ENCODE measurements around the gene USP37.

The USP37 gene

GRCh38 chr2:218427741-218428140 is 140.4 kb downstream of the USP37 start:
- no peak for DNase-seq

- no peak for DNase-seq
These were observed 142.6 kb downstream of the USP37 start for GRCh38 chr2:218425531-218425930.

- no peak for DNase-seq
These were observed 144.6 kb downstream of the USP37 start for GRCh38 chr2:218423584-218423983.

GRCh38 chr2:218422403-218423086 is 145.6 kb downstream of the USP37 start:
- DNase-seq: no peak

- no peak for DNase-seq
These were observed 147.1 kb downstream of the USP37 start for GRCh38 chr2:218421027-218421426.

GRCh38 chr2:218419630-218420216 is 148.4 kb downstream of the USP37 start:
- DNase-seq: no peak

GRCh38 chr2:218418717-218419458 is 149.3 kb downstream of the USP37 start, which contains the start of gene VIL1:
Gene VIL1, plus strand, starts transcription at chr2:218419123. Its CDS starts 4,656 bp downstream, at chr2:218423779.
- no peak for DNase-seq

GRCh38 chr2:218418321-218418716 is 149.8 kb downstream of the USP37 start:
- DNase-seq: no peak

GRCh38 chr2:218407717-218408116 is 160.4 kb downstream of the USP37 start:
- DNase-seq: no peak

- DNase-seq: peak; percentile 69 to 81
These were observed 161.1 kb downstream of the USP37 start for GRCh38 chr2:218406949-218407618.

- peak; percentile 99 for DNase-seq
These were observed 161.8 kb downstream of the USP37 start for GRCh38 chr2:218406209-218406948.

GRCh38 chr2:218405746-218406208 is 162.4 kb downstream of the USP37 start:
- no peak for DNase-seq

GRCh38 chr2:218405086-218405745 is 162.9 kb downstream of the USP37 start:
- no peak for DNase-seq

- no peak for DNase-seq
These were observed 163.6 kb downstream of the USP37 start for GRCh38 chr2:218404351-218405085.

- no peak for DNase-seq
These were observed 164.3 kb downstream of the USP37 start for GRCh38 chr2:218403810-218404209.

GRCh38 chr2:218402911-218403411 is 165.2 kb downstream of the USP37 start:
- DNase-seq: no peak

GRCh38 chr2:218402491-218402901 is 165.7 kb downstream of the USP37 start:
- no peak for DNase-seq

GRCh38 chr2:218401890-218402289 is 166.3 kb downstream of the USP37 start:
- no peak for DNase-seq

GRCh38 chr2:218400930-218401881 is 166.9 kb downstream of the USP37 start:
- DNase-seq: no peak
